GM18502 (cell line): ENCODE measurements around the gene LPP.
A peak's percentile ranks its signal among the peaks of the same experiment; 100 is the strongest.

Source experiments
- ATAC-seq: cut with Tn5 transposase; IDR thresholded peaks from one replicate; pipeline ENCODE4 v1.9.1; 2021; ENCODE audit warnings: mild to moderate bottlenecking; ENCODE audit not compliant: unreplicated experiment, poor library complexity

Gene LPP

GRCh38 chr3:188664795-188665194 lies 510.8 kb downstream of the LPP start:
- no peak for ATAC-seq

GRCh38 chr3:188667926-188668325 lies 514.0 kb downstream of the LPP start:
- ATAC-seq, result no peak

- no peak for ATAC-seq
Measured at GRCh38 chr3:188670446-188670845, 516.5 kb downstream of the LPP start.

GRCh38 chr3:188671971-188672370 lies 518.0 kb downstream of the LPP start:
- ATAC-seq, result no peak

GRCh38 chr3:188672840-188673239 lies 518.9 kb downstream of the LPP start:
- no peak for ATAC-seq

GRCh38 chr3:188673646-188674186 lies 519.8 kb downstream of the LPP start:
- ATAC-seq, result no peak

DNA sequence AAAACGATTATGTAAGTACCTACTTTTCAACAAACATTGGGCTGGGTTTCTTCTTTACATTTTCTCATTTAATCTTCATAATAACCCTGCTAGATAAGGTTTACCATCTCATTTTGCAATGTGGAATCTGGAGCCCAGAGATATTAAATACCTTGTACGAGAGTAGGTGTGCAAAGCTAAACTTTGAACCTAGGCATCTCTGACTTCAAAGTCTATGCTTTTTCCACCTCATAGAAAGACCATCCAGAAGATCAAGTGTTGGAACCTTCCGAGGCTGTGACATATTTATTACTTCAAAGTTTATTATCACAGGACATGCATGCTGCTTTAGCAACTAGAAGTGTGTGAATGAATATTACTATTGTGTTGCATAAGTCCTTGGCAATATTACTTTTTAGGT lies 520.6 kb downstream of the LPP start:
- no peak for ATAC-seq

DNA sequence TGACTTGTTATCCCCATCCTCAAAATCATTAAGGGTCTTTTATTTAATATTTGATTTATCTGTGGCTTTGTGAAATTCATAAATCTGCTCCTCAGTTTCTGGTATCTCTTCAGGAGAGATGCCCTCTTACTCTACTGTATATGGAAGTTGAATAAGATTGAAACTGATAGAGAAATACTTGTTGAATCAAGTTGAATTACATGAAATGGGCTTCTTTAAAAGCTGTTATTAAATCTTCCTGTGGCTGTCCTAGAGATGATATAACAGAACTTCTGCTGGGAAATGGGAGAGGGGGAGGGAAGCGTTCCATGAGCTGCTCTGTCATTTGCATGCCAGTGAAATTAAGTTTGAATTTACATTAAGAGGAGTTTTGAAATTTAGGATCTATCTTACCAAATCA lies 523.4 kb downstream of the LPP start:
- ATAC-seq, result no peak

- ATAC-seq, result no peak
Measured at GRCh38 chr3:188680189-188680588, 526.2 kb downstream of the LPP start.

- no peak for ATAC-seq
Measured at GRCh38 chr3:188680605-188681004, 526.6 kb downstream of the LPP start.

DNA sequence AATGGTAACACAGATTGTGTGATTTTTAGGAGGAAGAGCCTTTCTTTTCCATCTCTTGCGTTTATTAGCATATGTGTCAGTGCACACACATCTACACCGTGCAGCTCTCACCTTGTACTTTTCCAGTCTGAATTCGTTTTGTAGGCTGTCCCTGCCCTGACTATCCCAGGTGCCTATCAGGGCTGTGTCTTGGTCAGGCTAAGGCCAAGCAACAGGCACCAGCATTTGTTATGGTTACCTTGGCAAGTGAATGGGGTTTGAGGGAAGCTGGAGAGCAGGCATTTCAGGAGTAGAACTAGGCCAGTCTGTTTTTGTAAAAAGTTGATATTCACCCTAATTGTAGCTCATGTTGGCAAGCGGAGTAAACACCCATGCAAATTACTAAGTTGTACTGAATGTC lies 528.4 kb downstream of the LPP start:
- ATAC-seq, result no peak

- ATAC-seq, result peak; percentile 42
Measured at GRCh38 chr3:188683032-188683521, 529.1 kb downstream of the LPP start.

DNA sequence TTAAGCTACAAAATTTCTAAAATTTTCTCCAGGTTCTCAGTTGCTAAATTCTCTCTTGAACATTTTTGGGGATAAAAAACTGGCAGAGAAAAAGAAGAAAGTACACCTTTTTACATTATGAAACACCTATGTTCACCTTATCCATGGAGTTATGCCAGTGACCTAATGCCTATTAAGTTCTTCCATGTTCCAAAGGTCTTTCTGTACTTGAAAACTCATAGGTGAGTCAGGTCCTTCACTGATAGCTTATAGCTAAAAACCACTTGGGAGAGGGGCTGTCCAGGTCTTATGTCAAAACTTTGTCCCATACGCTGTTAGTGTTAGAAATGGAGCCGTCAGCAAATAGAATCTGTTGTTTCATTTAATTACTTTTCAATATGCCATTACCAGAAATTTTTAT lies 530.3 kb downstream of the LPP start:
- ATAC-seq, result no peak

DNA sequence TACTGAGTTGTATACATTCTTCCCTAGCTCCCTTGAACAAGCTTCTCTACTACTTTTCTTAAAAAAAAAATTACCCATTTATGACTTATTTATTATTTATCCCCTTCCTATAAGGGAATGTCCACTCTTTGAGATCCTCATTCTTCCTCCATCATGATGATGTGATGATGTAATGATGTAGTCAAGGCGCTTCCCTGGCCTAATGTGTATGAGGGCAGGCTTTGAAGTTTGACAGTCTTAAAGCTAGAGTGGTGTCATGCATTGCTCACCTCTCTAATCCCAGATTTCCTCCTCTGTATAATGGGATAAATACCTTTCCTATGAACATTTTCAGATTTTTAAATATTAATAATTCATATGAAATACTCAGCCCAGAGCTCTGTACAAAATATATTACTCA lies 531.8 kb downstream of the LPP start:
- no peak for ATAC-seq

DNA sequence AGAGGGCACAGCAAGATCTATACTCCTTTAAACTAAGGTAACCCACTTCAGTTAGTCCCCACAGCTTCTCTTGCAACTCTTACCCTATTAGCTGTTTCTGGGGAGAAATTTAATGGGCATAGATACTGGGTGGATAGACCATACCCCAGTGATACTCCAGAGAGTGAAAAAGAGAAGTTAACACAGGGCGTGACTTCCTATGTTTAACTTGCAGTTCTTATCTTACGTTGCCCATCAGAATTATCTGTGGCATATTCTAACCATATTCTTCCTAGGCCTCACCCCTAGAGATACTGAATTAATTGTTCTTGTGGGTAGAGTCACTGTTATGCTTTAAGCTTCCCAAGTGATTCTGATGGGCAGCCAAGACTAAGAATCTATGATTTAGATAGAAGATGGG lies 532.4 kb downstream of the LPP start:
- no peak for ATAC-seq

- ATAC-seq, result no peak
Measured at GRCh38 chr3:188687389-188687788, 533.4 kb downstream of the LPP start.

- no peak for ATAC-seq
Measured at GRCh38 chr3:188689101-188689574, 535.2 kb downstream of the LPP start.

DNA sequence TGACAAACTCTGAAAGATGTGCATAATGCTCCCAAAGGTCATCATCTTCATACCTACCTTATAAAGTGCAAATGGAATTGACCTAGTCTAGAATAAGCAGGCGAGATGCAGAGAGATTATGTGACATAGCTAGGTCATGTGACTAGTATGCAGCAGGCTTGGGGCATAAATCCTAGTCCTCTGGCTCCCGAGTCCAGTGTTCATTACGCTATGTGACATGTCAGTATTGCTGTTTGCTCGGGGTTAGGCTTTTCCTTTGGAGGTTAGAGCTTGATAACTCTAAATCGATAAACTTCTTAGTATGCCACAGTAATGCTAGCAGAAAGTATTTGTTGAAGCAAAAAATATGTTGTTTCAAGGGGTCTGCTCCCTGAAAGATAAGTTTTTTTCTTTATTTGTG lies 536.1 kb downstream of the LPP start:
- no peak for ATAC-seq

DNA sequence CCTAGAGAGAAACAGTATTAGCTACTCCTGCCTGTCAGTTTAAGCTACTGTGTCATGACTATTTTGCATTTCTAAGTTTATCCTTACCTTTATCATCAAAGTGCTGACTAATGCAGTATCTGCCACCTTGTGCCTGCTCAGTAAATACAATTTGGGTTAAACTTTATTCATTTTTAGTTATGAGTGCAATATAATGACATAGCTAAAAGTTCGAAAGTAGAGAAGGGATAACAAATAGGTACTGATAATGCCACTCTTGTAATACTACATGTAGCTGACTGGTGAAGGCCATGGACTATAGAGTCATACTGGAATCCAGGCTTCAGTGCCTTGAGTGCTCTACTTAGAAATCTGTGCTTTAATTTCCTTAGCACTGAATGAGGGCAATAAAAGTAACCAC lies 537.0 kb downstream of the LPP start:
- ATAC-seq, result no peak

GRCh38 chr3:188691665-188692064 lies 537.7 kb downstream of the LPP start:
- no peak for ATAC-seq

DNA sequence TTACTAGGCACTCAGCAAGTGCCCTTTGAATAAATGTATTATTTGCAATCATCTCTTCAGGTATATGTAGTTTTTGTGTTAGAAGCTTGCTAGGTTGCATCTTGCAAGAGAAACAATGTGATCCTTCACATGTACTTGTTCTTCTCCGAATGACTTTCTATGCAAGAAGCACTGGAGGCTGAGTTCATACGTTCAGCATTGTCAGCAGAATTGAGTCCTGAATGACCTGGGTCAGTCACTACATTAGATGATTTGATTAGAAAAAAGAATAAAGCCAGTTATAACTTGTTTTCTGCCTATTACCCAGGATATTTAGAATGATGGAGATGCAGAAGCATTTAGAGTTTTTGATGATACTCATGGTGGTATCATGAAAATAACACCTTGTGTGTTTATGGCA lies 538.7 kb downstream of the LPP start:
- no peak for ATAC-seq

DNA sequence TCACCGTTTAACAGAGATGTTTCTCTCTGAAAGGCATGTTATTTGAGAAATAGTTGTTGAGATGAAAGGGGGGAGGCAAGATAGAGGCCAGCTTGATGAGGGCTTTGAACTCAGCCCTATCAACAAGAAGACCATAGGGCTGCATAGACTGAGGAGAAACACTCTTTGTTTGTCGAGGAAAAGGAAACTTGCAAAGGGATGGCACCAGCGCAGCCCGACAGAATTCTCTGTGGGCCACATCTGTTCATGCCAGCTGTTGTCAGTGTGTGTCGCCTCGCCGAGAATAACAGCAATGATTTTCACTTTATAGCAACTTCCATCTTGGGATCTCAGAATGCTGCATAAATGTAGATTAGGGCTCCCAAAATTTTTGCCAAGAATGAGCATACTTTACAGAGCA lies 539.5 kb downstream of the LPP start:
- ATAC-seq, result no peak

GRCh38 chr3:188695241-188695640 lies 541.3 kb downstream of the LPP start:
- no peak for ATAC-seq
